Vagina (tissue), 2 donors: ENCODE measurements around the gene BNIP5. TPM values are rescaled to one million over a fixed set of nuclear protein-coding genes. Genes with fewer than 3 reads are reported as not detected.
A peak's percentile ranks its signal among the peaks of the same experiment; 100 is the strongest.

ENCODE experiments used
- DNase-seq, 2 donors: peaks; one replicate each; pipeline ENCODE4 v3.0.0-alpha.2; 2017; ENCODE audit errors: extremely low spot score in 2 of 2
- H3K27ac ChIP-seq: fragments of 200-600 bp; sonication (generic); one replicate; pipeline ENCODE4 v1.5.1; 2019
- H3K27me3 ChIP-seq: fragments of 200-600 bp; sonication (generic); one replicate; pipeline ENCODE4 v1.5.1; 2019
- H3K36me3 ChIP-seq, 2 donors: fragments of 200-600 bp; sonication (generic); one replicate each; pipeline ENCODE4 v1.5.1; 2017 to 2019
- H3K4me1 ChIP-seq: fragments of 200-600 bp; sonication (generic); one replicate; pipeline ENCODE4 v1.5.1; 2019
- H3K4me3 ChIP-seq, 2 donors: fragments of 200-600 bp; sonication (generic); 1 replicate in 1 of 2; 2 replicates in 1 of 2; pipeline ENCODE4 v1.5.1; 2016 to 2019
- H3K9me3 ChIP-seq: fragments of 200-600 bp; sonication (generic); one replicate; pipeline ENCODE4 v1.5.1; 2019
- POLR2A ChIP-seq, 2 donors: fragments of 450-650 bp; IDR thresholded peaks; one replicate each; pipeline ENCODE4 v1.6.1; 2017; ENCODE audit warnings: antibody characterized with exemption in 2 of 2, mild to moderate bottlenecking in 2 of 2, moderate library complexity in 2 of 2
- POLR2AphosphoS5 ChIP-seq, 2 donors: sonication (generic); formaldehyde crosslinking; IDR thresholded peaks; one replicate each; pipeline ENCODE4 v1.9.0; 2017; ENCODE audit warnings: antibody characterized with exemption in 2 of 2, mild to moderate bottlenecking in 2 of 2, low read depth in 1 of 2; ENCODE audit not compliant: insufficient read depth in 1 of 2
- intact Hi-C: fragments of 100-400 bp; cut with DNase I; formaldehyde crosslinking; loops from one replicate; pipeline ENCODE4 v1.15.1; 2023
- total RNA-seq: library from RNA; depleted of rRNA; stranded (reverse); fragments of >200 nt; gene quantifications from one replicate; pipeline ENCODE4 v1.2.3, GENCODE V29; 2016
- TF ChIP-seq, protein P1 (sequence below), 3 experiments: fragments of 450-650 bp in 2 of 3; fragments of 200-600 bp in 1 of 3; sonication (generic) in 1 of 3; IDR thresholded peaks; one replicate each; pipeline ENCODE4 v1.5.1; 2017 to 2019; ENCODE audit warnings: antibody characterized with exemption in 3 of 3, mild to moderate bottlenecking in 2 of 3, moderate library complexity in 2 of 3

BNIP5 gene
- total RNA-seq, 1 donor from 2014 or later: not detected

DNA sequence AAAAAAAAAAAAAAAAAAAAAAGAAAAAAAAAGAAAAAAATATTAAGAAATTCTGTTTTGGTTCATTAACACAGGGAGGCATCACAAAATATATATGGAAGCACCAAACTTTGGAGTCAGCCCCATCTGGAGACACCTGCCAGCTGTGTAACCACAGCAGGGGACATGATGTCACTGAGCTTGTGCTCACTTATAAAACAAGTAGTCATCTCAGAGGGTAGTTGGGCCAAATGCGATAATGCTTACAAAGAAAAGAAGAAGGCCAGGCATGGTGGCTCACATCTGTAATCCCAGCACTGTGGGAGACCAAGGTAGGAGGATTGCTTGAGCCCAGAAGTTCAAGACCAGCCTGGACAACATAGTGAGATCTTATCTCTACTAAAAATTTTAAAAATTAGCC lies 1.1 kb upstream of the BNIP5 start:
- Histone ChIP-seq H3K27ac (no peak overlapping the region), H3K4me3 (no peak overlapping the region), H3K27me3 (no peaks in the 10 kb centered on the region), H3K4me1 (peaks cover 24% of the 10 kb centered on the region), H3K36me3 (no peaks in the 10 kb centered on the region), H3K9me3 (no peaks in the 10 kb centered on the region)
- TF ChIP-seq POLR2AphosphoS5 (IDR thresholded peaks at IDR 0.05; ENCODE audit: insufficient read depth in 1 of 2, low read depth in 1 of 2) (no peak), POLR2A (IDR thresholded peaks at IDR 0.05) (no peak)
- TF ChIP-seq, protein P1, sequence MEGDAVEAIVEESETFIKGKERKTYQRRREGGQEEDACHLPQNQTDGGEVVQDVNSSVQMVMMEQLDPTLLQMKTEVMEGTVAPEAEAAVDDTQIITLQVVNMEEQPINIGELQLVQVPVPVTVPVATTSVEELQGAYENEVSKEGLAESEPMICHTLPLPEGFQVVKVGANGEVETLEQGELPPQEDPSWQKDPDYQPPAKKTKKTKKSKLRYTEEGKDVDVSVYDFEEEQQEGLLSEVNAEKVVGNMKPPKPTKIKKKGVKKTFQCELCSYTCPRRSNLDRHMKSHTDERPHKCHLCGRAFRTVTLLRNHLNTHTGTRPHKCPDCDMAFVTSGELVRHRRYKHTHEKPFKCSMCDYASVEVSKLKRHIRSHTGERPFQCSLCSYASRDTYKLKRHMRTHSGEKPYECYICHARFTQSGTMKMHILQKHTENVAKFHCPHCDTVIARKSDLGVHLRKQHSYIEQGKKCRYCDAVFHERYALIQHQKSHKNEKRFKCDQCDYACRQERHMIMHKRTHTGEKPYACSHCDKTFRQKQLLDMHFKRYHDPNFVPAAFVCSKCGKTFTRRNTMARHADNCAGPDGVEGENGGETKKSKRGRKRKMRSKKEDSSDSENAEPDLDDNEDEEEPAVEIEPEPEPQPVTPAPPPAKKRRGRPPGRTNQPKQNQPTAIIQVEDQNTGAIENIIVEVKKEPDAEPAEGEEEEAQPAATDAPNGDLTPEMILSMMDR (IDR thresholded peaks at IDR 0.05): no peak
- intact Hi-C loops: no loop called here
- DNase-seq: no peak

DNA sequence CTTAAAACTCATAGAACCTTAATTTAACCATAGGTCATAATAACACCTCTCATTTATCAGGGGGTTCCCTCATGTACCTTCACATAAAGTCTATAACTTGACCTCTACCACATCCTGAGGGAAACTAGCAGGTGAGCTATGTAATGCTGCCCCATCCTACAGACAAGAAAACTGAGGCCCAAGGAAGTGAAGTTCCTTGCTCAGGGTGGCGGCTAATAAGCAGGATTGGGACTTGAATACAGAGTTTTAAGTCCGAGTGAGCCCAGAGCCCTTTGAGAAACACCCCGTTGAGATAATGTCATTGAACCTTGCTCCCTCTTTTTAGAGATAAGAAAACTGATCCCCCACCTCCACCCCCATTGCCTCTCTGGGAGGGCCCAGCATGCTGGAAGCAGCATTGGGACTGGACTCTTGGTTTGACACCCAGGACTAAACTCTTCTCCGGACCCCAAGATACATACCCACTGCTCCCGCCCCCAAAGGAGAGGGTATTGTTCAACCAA lies 429 bp downstream of the BNIP5 start:
- TF ChIP-seq, protein P1 (IDR thresholded peaks at IDR 0.05): no peak
- TF ChIP-seq POLR2AphosphoS5 (IDR thresholded peaks at IDR 0.05; ENCODE audit: insufficient read depth in 1 of 2, low read depth in 1 of 2) (no peak), POLR2A (IDR thresholded peaks at IDR 0.05) (no peak)
- no peak for DNase-seq
- no peak overlapping the region for H3K27ac ChIP-seq
- intact Hi-C loops: no loop called here
- H3K4me3 ChIP-seq: no peak overlapping the region
- H3K4me1 ChIP-seq: peaks cover 24% of the 10 kb centered on the region
- H3K27me3 ChIP-seq: no peaks in the 10 kb centered on the region
- H3K9me3 ChIP-seq: no peaks in the 10 kb centered on the region
- H3K36me3 ChIP-seq: no peaks in the 10 kb centered on the region

DNA sequence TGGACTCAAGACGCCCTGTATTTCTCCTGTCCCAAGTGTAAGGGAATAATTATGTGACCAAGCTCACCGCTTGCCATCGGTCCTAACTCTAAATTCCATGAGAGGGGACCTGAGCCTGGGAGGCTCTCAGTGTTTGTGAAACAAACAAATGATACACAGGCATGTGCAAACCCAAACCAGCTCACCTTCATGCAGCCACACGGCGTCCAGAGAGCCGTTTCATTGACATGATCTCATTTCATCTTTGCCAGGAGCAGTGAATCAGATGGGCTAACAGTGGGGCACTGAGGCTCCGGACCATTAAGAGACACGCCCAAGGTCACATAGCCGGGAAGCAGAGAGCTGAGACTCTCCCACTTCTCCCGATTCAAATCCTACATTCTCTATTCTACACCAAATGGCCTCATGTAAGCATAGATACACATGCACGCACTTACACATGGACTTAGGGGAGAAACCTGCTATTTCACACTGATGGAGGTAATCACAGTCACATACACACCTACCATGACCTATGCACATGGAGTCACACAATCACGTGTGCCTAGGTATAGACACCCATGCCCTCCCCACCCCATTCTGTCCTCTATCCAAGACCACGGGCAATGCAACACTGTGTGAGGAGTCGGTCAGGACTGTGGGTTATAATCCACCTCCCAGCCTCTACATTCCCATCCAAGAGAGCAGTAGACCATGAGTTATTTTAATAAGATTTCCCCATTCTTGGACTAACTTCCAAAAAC lies 1.1 kb downstream of the BNIP5 start:
- no peak for DNase-seq
- TF ChIP-seq POLR2A (IDR thresholded peaks at IDR 0.05) (no peak), POLR2AphosphoS5 (IDR thresholded peaks at IDR 0.05; ENCODE audit: insufficient read depth in 1 of 2, low read depth in 1 of 2) (peak in 1 of 2 donors; percentile 3)
- H3K9me3 ChIP-seq: no peaks in the 10 kb centered on the region
- H3K27ac ChIP-seq: no peak overlapping the region
- H3K27me3 ChIP-seq: no peaks in the 10 kb centered on the region
- H3K4me3 ChIP-seq: no peak overlapping the region
- H3K4me1 ChIP-seq: peaks cover 18% of the 10 kb centered on the region
- H3K36me3 ChIP-seq: no peaks in the 10 kb centered on the region
- intact Hi-C loops: no loop called here

DNA sequence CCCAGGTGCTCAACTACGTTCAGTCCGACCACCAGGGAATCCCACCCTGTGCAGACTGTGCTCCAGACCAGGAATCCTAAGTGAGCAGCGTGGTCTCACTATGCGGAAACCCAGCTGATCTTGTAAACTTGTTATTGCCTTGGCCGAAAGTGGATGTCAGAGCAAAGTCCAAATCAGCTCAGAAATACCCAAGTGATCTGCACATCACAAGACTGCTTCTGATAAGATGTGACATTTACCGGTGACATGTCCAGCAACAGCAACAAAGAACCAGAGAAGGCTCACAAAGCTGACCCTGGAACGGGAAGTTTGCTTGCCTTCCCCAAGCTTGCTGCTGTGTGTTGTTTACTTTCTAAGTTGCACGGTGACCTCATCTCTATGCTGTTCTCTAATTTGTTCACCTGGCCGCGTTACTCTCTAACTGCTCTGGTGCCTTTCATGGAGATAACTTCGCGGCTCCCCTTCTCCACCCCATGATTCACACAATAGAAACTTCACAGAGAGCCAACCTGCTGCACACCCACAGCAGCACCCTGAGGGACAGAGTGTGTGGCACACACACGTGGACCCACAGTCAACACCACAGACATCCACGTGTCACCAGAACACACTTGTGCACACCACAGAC lies 1.7 kb downstream of the BNIP5 start:
- TF ChIP-seq POLR2AphosphoS5 (IDR thresholded peaks at IDR 0.05; ENCODE audit: insufficient read depth in 1 of 2, low read depth in 1 of 2) (peak in 1 of 2 donors; percentile 6), POLR2A (IDR thresholded peaks at IDR 0.05) (no peak)
- TF ChIP-seq, protein P1 (IDR thresholded peaks at IDR 0.05): no peak
- intact Hi-C loops: no loop called here
- Histone ChIP-seq H3K36me3 (no peaks in the 10 kb centered on the region), H3K27me3 (no peaks in the 10 kb centered on the region), H3K27ac (peak overlapping the region; percentile 46), H3K4me3 (no peak overlapping the region), H3K4me1 (peaks cover 17% of the 10 kb centered on the region), H3K9me3 (no peaks in the 10 kb centered on the region)
- DNase-seq: no peak

DNA sequence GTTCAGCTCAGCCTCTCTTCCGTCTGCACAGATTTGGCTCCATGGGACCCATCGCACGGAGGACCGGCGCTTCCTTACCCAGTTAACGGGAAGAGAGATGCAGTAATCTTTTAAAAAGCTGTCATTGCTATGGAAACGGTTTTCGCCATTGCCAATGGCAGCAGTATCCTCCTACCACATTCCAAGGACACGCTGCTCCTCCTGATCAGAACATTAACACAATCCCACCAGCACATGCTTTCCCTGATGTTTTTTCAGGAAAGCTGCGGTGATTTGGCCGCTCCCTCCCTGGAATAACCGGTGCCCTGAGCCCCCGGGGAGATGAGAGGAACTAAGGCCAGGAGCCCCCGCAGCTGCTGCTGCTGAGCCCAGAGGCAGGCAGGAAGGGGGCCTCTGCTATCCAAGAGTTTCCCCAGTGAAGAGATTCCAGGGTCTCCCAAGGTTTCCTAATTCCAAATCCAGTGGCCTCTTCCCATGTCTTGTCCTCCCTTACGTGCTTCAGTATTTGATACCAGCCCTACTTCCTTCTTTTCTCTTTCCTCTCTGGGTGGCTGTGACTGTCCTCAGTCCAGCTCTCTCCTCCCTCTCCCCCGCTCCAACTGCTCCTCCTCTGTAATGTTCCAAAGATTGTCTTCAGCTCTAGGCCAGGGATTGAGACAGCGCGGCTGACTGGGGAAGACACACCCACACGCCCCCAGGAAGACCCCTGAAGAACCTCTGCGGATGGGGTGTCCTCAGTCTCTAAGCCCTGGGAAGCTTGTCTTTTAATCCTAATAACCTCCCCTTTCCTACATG lies 2.6 kb downstream of the BNIP5 start:
- peak overlapping the region; percentile 46 for H3K27ac ChIP-seq
- no peaks in the 10 kb centered on the region for H3K27me3 ChIP-seq
- intact Hi-C loops: no loop called here
- H3K4me1 ChIP-seq: peaks cover 17% of the 10 kb centered on the region
- no peaks in the 10 kb centered on the region for H3K9me3 ChIP-seq
- TF ChIP-seq POLR2AphosphoS5 (IDR thresholded peaks at IDR 0.05; ENCODE audit: insufficient read depth in 1 of 2, low read depth in 1 of 2): peak in 1 of 2 donors; percentile 36
- TF ChIP-seq, protein P1 (IDR thresholded peaks at IDR 0.05): no peak
- no peak for TF ChIP-seq POLR2A (IDR thresholded peaks at IDR 0.05)
- peak overlapping the region in 1 of 2 donors; percentile 28 for H3K4me3 ChIP-seq
- DNase-seq: no peak
- H3K36me3 ChIP-seq: no peaks in the 10 kb centered on the region
